WTC11 (cell line): Measurements from ENCODE around the gene SLC6A2. TPM values are rescaled to one million over a fixed set of nuclear protein-coding genes. Genes with fewer than 3 reads are reported as not detected.

Experiments
- ATAC-seq: fragments of 200-7000 bp; cut with Tn5 transposase; 2 replicates; pipeline ENCODE4 v1.10.0; 2021; ENCODE audit warnings: mild to moderate bottlenecking, moderate library complexity
- CTCF ChIA-PET: fragments of 300-600 bp; sonication (Branson Sonifier 250); formaldehyde crosslinking; loops from one replicate; lab custom pipeline; 2021; ENCODE audit warnings: antibody characterized with exemption; lab: Charles Lee
- POLR2A ChIA-PET: fragments of 350-600 bp; sonication (Branson Sonifier 250); formaldehyde crosslinking; loops from one replicate; lab custom pipeline; 2021; ENCODE audit warnings: antibody characterized with exemption; lab: Charles Lee
- DNase-seq: peaks from one replicate; pipeline ENCODE4 v3.0.0; 2021; ENCODE audit warnings: low spot score
- H3K27ac Mint-ChIP-seq: 2 replicates; pipeline ENCODE4 v1.8.0; 2021; ENCODE audit warnings: mixed read lengths
- H3K27me3 Mint-ChIP-seq: 2 replicates; pipeline ENCODE4 v1.8.0; 2021; ENCODE audit warnings: low read depth, mild to moderate bottlenecking, moderate library complexity, mixed read lengths
- H3K36me3 Mint-ChIP-seq: 2 replicates; pipeline ENCODE4 v1.8.0; 2021; ENCODE audit warnings: mixed read lengths
- H3K4me1 Mint-ChIP-seq: 2 replicates; pipeline ENCODE4 v1.8.0; 2022; ENCODE audit warnings: mixed read lengths
- H3K4me3 Mint-ChIP-seq: 2 replicates; pipeline ENCODE4 v1.8.0; 2021; ENCODE audit warnings: mild to moderate bottlenecking, moderate library complexity, mixed read lengths
- H3K9me3 Mint-ChIP-seq: 2 replicates; pipeline ENCODE4 v1.8.0; 2021; ENCODE audit warnings: mixed read lengths
- AFF4 ChIP-seq: sonication (generic); formaldehyde crosslinking; IDR thresholded peaks from 2 replicates; pipeline ENCODE4 v1.8.1; 2023; ENCODE audit warnings: mild to moderate bottlenecking, missing genetic modification reagents, borderline replicate concordance
- CTCF ChIP-seq: fragments of 200-600 bp; IDR thresholded peaks from 2 replicates; pipeline ENCODE4 v1.8.0; 2022; ENCODE audit warnings: antibody characterized with exemption
- E2F5 ChIP-seq: sonication (generic); formaldehyde crosslinking; IDR thresholded peaks from 2 replicates; pipeline ENCODE4 v1.8.1; 2022; ENCODE audit warnings: mild to moderate bottlenecking, moderate library complexity, missing genetic modification reagents
- EMX1 ChIP-seq: fragments of 250-450 bp; sonication (Bioruptor Pico); IDR thresholded peaks from 2 replicates; pipeline ENCODE4 v1.8.0; 2021; ENCODE audit warnings: mild to moderate bottlenecking
- ERG ChIP-seq: fragments of 250-450 bp; sonication (Bioruptor Pico); IDR thresholded peaks from 2 replicates; pipeline ENCODE4 v1.8.0; 2021; ENCODE audit warnings: mild to moderate bottlenecking
- ESRRA ChIP-seq: sonication (generic); formaldehyde crosslinking; IDR thresholded peaks from 2 replicates; pipeline ENCODE4 v1.8.1; 2022; ENCODE audit warnings: mild to moderate bottlenecking, missing genetic modification reagents, borderline replicate concordance
- FOXK1 ChIP-seq: sonication (generic); formaldehyde crosslinking; IDR thresholded peaks from 2 replicates; pipeline ENCODE4 v1.8.0; 2022; ENCODE audit warnings: mild to moderate bottlenecking, moderate library complexity, missing genetic modification reagents
- GTF2I ChIP-seq: fragments of 250-450 bp; sonication (Bioruptor Pico); conservative IDR thresholded peaks from 2 replicates; pipeline ENCODE4 v1.4.0; 2021; ENCODE audit warnings: mild to moderate bottlenecking
- NFE2L1 ChIP-seq: sonication (generic); formaldehyde crosslinking; IDR thresholded peaks from 2 replicates; pipeline ENCODE4 v1.8.1; 2023; ENCODE audit warnings: missing genetic modification reagents
- PRRX2 ChIP-seq: fragments of 250-450 bp; sonication (Bioruptor Pico); IDR thresholded peaks from 2 replicates; pipeline ENCODE4 v1.8.0; 2021; ENCODE audit warnings: mild to moderate bottlenecking
- SOX15 ChIP-seq: fragments of 250-450 bp; sonication (Bioruptor Pico); IDR thresholded peaks from 2 replicates; pipeline ENCODE4 v1.9.0; 2021; ENCODE audit warnings: mild to moderate bottlenecking
- SP1 ChIP-seq: sonication (generic); formaldehyde crosslinking; conservative IDR thresholded peaks from 2 replicates; pipeline ENCODE4 v1.8.1; 2022; ENCODE audit warnings: missing genetic modification reagents
- USF2 ChIP-seq: sonication (generic); formaldehyde crosslinking; IDR thresholded peaks from 2 replicates; pipeline ENCODE4 v1.8.1; 2023; ENCODE audit warnings: mild to moderate bottlenecking, missing genetic modification reagents, moderate library complexity
- ZBTB43 ChIP-seq: sonication (generic); formaldehyde crosslinking; IDR thresholded peaks from 2 replicates; pipeline ENCODE4 v1.8.1; 2023; ENCODE audit warnings: mild to moderate bottlenecking, missing genetic modification reagents
- ZNF317 ChIP-seq: sonication (generic); formaldehyde crosslinking; IDR thresholded peaks from 2 replicates; pipeline ENCODE4 v1.8.1; 2023; ENCODE audit warnings: low read depth, mild to moderate bottlenecking, moderate library complexity, missing genetic modification reagents, borderline replicate concordance
- ZNF396 ChIP-seq: fragments of 250-450 bp; sonication (Bioruptor Pico); IDR thresholded peaks from 2 replicates; pipeline ENCODE4 v1.8.0; 2021; ENCODE audit warnings: mild to moderate bottlenecking, moderate library complexity, borderline replicate concordance
- ZNF416 ChIP-seq: fragments of 250-450 bp; sonication (Bioruptor Pico); IDR thresholded peaks from 2 replicates; pipeline ENCODE4 v1.9.0; 2021; ENCODE audit warnings: mild to moderate bottlenecking, inconsistent platforms
- ZNF671 ChIP-seq: fragments of 250-450 bp; sonication (Bioruptor Pico); IDR thresholded peaks from 2 replicates; pipeline ENCODE4 v1.8.0; 2021; ENCODE audit warnings: mild to moderate bottlenecking
- total RNA-seq: library from RNA; stranded (reverse); gene quantifications from 3 replicates; pipeline ENCODE4 v1.2.3, GENCODE V29; 2021

SLC6A2 gene
- total RNA-seq, 1 experiment from 2014 or later: 0.20 TPM

- H3K4me3 Mint-ChIP-seq: no peak overlapping the region
- peaks cover 5% of the 10 kb centered on the region; the same call in 1 of the 2 replicates for H3K4me1 Mint-ChIP-seq
- ChIA-PET POLR2A (no interaction called here), CTCF (interaction anchor here (1.0 to 2.5 kb wide), 3 partner anchors 20 to 178 kb away, joined by 3 to 9 read pairs (median 5); no protein-coding TSS in a partner anchor)
- H3K27me3 Mint-ChIP-seq: peaks cover 16% of the 10 kb centered on the region
- DNase-seq (no peak), ATAC-seq (peak; percentile 60)
- no peak overlapping the region for H3K27ac Mint-ChIP-seq
- peaks cover 6% of the 10 kb centered on the region for H3K9me3 Mint-ChIP-seq
- no peaks in the 10 kb centered on the region for H3K36me3 Mint-ChIP-seq
- TF ChIP-seq SOX15 (CRISPR knock-in tag): no peak
- no peak for TF ChIP-seq USF2 (CRISPR knock-in tag)
- TF ChIP-seq SP1 (CRISPR knock-in tag): no peak
- TF ChIP-seq ZNF416 (CRISPR knock-in tag): no peak
- TF ChIP-seq FOXK1: no peak
- TF ChIP-seq E2F5 (CRISPR knock-in tag): no peak
These were observed 12.4 kb upstream of the SLC6A2 start for GRCh38 chr16:55643161-55643970.

GRCh38 chr16:55645986-55646385 lies 9.8 kb upstream of the SLC6A2 start:
- H3K36me3 Mint-ChIP-seq: no peaks in the 10 kb centered on the region
- no peak overlapping the region for H3K27ac Mint-ChIP-seq
- no peak overlapping the region for H3K4me3 Mint-ChIP-seq
- DNase-seq: no peak
- H3K4me1 Mint-ChIP-seq: peaks cover 5% of the 10 kb centered on the region; the same call in 1 of the 2 replicates
- H3K27me3 Mint-ChIP-seq: peaks cover 16% of the 10 kb centered on the region
- POLR2A ChIA-PET: no interaction called here
- ATAC-seq: no peak
- CTCF ChIA-PET: interaction anchor here (1.6 kb wide), 1 partner anchor 23 kb away, joined by 3 read pairs; no protein-coding TSS in a partner anchor
- TF ChIP-seq ZNF396 (CRISPR knock-in tag) (no peak), ZNF317 (no peak), NFE2L1 (CRISPR knock-in tag) (no peak), EMX1 (CRISPR knock-in tag) (no peak), GTF2I (CRISPR knock-in tag) (no peak), PRRX2 (CRISPR knock-in tag) (no peak), ZBTB43 (CRISPR knock-in tag) (no peak), E2F5 (CRISPR knock-in tag) (no peak), ZNF671 (CRISPR knock-in tag) (no peak)
- H3K9me3 Mint-ChIP-seq: peaks cover 6% of the 10 kb centered on the region

GRCh38 chr16:55647343-55647742 lies 8.4 kb upstream of the SLC6A2 start:
- Mint-ChIP-seq H3K36me3 (no peaks in the 10 kb centered on the region), H3K27ac (no peak overlapping the region), H3K9me3 (peaks cover 6% of the 10 kb centered on the region), H3K4me3 (no peak overlapping the region), H3K27me3 (peaks cover 22% of the 10 kb centered on the region), H3K4me1 (peaks cover 5% of the 10 kb centered on the region; the same call in 1 of the 2 replicates)
- ChIA-PET CTCF (interaction anchor here (1.4 to 1.7 kb wide), 3 partner anchors 25 to 182 kb away, joined by 3 to 7 read pairs (median 4); no protein-coding TSS in a partner anchor), POLR2A (interaction anchor here (0.7 kb wide), 1 partner anchor 10 kb away, joined by 3 read pairs; no protein-coding TSS in a partner anchor)
- DNase-seq (no peak), ATAC-seq (no peak)
- TF ChIP-seq ZBTB43 (CRISPR knock-in tag) (no peak), CTCF (no peak), ERG (CRISPR knock-in tag) (no peak), AFF4 (no peak), ESRRA (CRISPR knock-in tag) (no peak)
